HFFc6 (cell line): ENCODE measurements around the gene PRMT7. TPM values are rescaled to one million over a fixed set of nuclear protein-coding genes. Genes with fewer than 3 reads are reported as not detected.

ENCODE experiments used
- DNase-seq: peaks from one replicate; pipeline ENCODE4 v3.0.0-alpha.2; 2018
- H3K27ac Mint-ChIP-seq: 2 replicates; pipeline ENCODE4 v1.8.0; 2020; ENCODE audit warnings: mild to moderate bottlenecking, mixed read lengths
- H3K27me3 Mint-ChIP-seq: 2 replicates; pipeline ENCODE4 v1.8.0; 2021; ENCODE audit warnings: mild to moderate bottlenecking, moderate library complexity, mixed read lengths; ENCODE audit not compliant: insufficient read depth
- H3K36me3 Mint-ChIP-seq: 2 replicates; pipeline ENCODE4 v1.8.0; 2021; ENCODE audit warnings: low read depth, mixed read lengths
- H3K4me1 Mint-ChIP-seq: 2 replicates; pipeline ENCODE4 v1.8.0; 2020; ENCODE audit warnings: low read depth, mixed read lengths
- H3K4me3 Mint-ChIP-seq: 2 replicates; pipeline ENCODE4 v1.8.0; 2020; ENCODE audit warnings: mild to moderate bottlenecking, moderate library complexity, mixed read lengths
- H3K9me3 Mint-ChIP-seq: 2 replicates; pipeline ENCODE4 v1.8.0; 2020; ENCODE audit warnings: mild to moderate bottlenecking, mixed read lengths
- CTCF ChIP-seq: fragments of 200-600 bp; sonication (generic); IDR thresholded peaks from 2 replicates; pipeline ENCODE4 v1.5.0; 2021; ENCODE audit warnings: antibody characterized with exemption, mild to moderate bottlenecking
- total RNA-seq, 6 experiments: library from RNA; stranded (reverse); fragmentation: NEBNext Ultra II Directional; extraction: Animal tissue kit (Norgen Biotek cat#: 25700); gene quantifications; 2 replicates in 1 of 6; 3 replicates in 5 of 6; pipeline ENCODE4 v1.2.3, GENCODE V29; 2021

Gene PRMT7
- total RNA-seq, 6 experiments from 2014 or later, result 32.1 to 37.7 (median 36.4) TPM

DNA sequence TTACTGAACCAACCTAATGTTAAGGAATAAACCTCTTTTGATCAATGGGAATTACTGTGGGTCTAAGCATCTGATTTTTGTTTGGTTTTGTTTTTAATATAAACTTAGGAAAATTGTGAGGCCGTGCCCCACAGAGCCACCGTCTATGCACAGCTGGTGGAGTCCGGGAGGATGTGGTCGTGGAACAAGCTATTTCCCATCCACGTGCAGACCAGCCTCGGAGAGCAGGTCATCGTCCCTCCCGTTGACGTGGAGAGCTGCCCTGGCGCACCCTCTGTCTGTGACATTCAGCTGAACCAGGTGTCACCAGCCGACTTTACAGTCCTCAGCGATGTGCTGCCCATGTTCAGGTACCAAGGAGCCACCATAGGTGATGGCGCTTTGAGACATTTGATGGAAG lies 28.4 kb downstream of the PRMT7 start:
- H3K4me3 Mint-ChIP-seq, result no peak overlapping the region
- H3K4me1 Mint-ChIP-seq, result peaks cover 12% of the 10 kb centered on the region
- no peak for TF ChIP-seq CTCF
- H3K27me3 Mint-ChIP-seq, result no peaks in the 10 kb centered on the region
- H3K36me3 Mint-ChIP-seq, result peaks cover 27% of the 10 kb centered on the region
- no peak overlapping the region for H3K27ac Mint-ChIP-seq
- no peaks in the 10 kb centered on the region for H3K9me3 Mint-ChIP-seq
- no peak for DNase-seq

GRCh38 chr16:68342620-68343019 lies 31.8 kb downstream of the PRMT7 start:
- Mint-ChIP-seq H3K4me1 (no peaks in the 10 kb centered on the region), H3K27me3 (no peaks in the 10 kb centered on the region), H3K9me3 (no peaks in the 10 kb centered on the region), H3K36me3 (peaks cover 29% of the 10 kb centered on the region), H3K4me3 (no peak overlapping the region), H3K27ac (no peak overlapping the region)
- no peak for DNase-seq
- no peak for TF ChIP-seq CTCF

DNA sequence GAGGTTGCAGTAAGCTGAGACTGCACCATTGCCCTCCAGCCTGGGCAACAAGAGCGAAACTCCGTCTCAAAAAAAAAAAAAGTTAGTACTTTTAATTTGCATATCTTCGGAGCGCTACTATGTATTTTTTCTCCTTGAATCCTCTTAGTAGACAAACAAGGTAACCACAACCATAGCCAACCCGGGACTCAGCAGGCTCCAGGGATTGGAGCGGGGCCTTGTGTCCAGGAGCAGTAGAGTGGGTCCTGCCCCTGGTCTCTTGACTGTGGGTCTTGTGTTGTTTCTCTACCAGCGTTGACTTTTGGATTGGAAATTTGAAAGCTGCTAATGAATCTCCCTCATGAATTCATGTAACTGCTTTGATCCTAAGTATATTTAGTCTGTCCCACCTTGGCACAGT lies 32.3 kb downstream of the PRMT7 start:
- no peak for DNase-seq
- H3K36me3 Mint-ChIP-seq, result peaks cover 34% of the 10 kb centered on the region
- no peaks in the 10 kb centered on the region for H3K9me3 Mint-ChIP-seq
- H3K27ac Mint-ChIP-seq, result no peak overlapping the region
- no peaks in the 10 kb centered on the region for H3K4me1 Mint-ChIP-seq
- H3K27me3 Mint-ChIP-seq, result no peaks in the 10 kb centered on the region
- H3K4me3 Mint-ChIP-seq, result no peak overlapping the region
- TF ChIP-seq CTCF, result no peak

GRCh38 chr16:68344252-68344651 lies 33.4 kb downstream of the PRMT7 start:
- H3K4me3 Mint-ChIP-seq, result no peak overlapping the region
- TF ChIP-seq CTCF, result no peak
- peaks cover 41% of the 10 kb centered on the region for H3K36me3 Mint-ChIP-seq
- DNase-seq, result no peak
- no peak overlapping the region for H3K27ac Mint-ChIP-seq
- H3K9me3 Mint-ChIP-seq, result no peaks in the 10 kb centered on the region
- no peaks in the 10 kb centered on the region for H3K4me1 Mint-ChIP-seq
- H3K27me3 Mint-ChIP-seq, result no peaks in the 10 kb centered on the region

DNA sequence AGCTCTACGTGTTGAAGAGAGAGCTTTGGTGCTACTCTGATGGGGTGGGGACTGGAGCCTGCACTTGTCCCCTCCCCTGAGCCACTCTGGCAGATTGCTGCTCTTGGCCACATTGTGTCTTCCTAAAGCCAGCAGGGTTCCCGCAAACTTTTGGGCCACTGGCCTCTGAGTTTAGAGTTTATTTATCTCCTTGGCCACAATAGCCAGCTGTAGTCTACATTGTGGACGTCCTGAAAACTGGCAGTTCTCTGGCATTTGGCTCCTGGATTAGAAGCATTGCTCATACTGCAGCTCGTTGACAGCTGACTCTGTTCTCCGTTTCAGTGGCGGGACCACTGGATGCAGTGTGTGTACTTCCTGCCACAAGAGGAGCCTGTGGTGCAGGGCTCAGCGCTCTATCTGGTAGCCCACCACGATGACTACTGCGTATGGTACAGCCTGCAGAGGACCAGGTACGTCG lies 34.6 kb downstream of the PRMT7 start:
- H3K36me3 Mint-ChIP-seq, result peaks cover 31% of the 10 kb centered on the region
- no peaks in the 10 kb centered on the region for H3K4me1 Mint-ChIP-seq
- H3K27me3 Mint-ChIP-seq, result no peaks in the 10 kb centered on the region
- no peak overlapping the region for H3K4me3 Mint-ChIP-seq
- DNase-seq, result no peak
- TF ChIP-seq CTCF, result no peak
- H3K27ac Mint-ChIP-seq, result no peak overlapping the region
- no peaks in the 10 kb centered on the region for H3K9me3 Mint-ChIP-seq
